Thyroid gland (tissue), 4 donors: Measurements from ENCODE around the gene SH3RF2.

Experiments
- POLR2A ChIP-seq, 2 donors: fragments of 450-650 bp; IDR thresholded peaks; one replicate each; pipeline ENCODE4 v1.6.1; 2017; ENCODE audit warnings: antibody characterized with exemption in 2 of 2, mild to moderate bottlenecking in 2 of 2, moderate library complexity in 1 of 2
- TF ChIP-seq, protein P1 (sequence below), 6 experiments: fragments of 200-600 bp in 3 of 6; fragments of 450-650 bp in 3 of 6; sonication (generic) in 3 of 6; IDR thresholded peaks; one replicate each; pipeline ENCODE4 v1.5.1; 2016 to 2019; ENCODE audit warnings: antibody characterized with exemption in 6 of 6, mild to moderate bottlenecking in 2 of 6, inconsistent platforms in 1 of 6, moderate library complexity in 1 of 6

DNA sequence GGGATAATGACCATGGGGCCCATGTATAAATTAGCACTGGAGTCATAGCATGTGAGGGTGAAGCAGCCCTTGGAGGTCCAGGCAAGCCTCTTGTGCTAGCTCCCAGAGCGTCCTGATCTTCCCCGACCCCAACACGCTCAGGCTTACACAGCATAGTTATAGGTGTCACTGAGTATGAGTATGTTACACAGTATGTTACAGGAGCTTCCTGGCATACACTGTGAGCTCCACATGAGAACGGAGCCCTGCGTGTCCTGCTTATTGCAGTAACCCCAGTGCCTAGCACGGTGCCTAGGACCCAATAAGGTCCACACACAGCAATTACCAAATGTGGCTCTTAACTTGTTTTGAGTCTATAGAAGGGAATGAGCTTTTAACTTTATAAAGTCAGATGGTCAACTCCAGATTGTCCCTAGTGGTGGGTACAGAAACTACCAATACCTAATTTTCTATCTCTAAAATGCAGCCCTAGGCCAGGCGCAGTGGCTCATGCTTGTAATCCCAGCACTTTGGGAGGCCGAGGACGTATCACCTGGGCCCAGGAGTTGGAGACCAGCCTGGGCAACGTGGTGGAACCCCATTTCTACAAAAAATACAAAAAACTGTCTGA, 104.9 kb downstream of the SH3RF2 start:
- TF ChIP-seq, protein P1, sequence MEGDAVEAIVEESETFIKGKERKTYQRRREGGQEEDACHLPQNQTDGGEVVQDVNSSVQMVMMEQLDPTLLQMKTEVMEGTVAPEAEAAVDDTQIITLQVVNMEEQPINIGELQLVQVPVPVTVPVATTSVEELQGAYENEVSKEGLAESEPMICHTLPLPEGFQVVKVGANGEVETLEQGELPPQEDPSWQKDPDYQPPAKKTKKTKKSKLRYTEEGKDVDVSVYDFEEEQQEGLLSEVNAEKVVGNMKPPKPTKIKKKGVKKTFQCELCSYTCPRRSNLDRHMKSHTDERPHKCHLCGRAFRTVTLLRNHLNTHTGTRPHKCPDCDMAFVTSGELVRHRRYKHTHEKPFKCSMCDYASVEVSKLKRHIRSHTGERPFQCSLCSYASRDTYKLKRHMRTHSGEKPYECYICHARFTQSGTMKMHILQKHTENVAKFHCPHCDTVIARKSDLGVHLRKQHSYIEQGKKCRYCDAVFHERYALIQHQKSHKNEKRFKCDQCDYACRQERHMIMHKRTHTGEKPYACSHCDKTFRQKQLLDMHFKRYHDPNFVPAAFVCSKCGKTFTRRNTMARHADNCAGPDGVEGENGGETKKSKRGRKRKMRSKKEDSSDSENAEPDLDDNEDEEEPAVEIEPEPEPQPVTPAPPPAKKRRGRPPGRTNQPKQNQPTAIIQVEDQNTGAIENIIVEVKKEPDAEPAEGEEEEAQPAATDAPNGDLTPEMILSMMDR (IDR thresholded peaks at IDR 0.05), result peak in 3 of 6 experiments; percentile 28 to 50 (median 50)
- TF ChIP-seq POLR2A (IDR thresholded peaks at IDR 0.05), result no peak
